Glutamatergic neuron (in vitro differentiated cells): ENCODE data around the gene RS1. TPM values are rescaled to one million over a fixed set of nuclear protein-coding genes. Genes with fewer than 3 reads are reported as not detected.

Experiments
- DNase-seq: peaks from one replicate; pipeline ENCODE4 v3.0.0; 2022
- H3K27ac Mint-ChIP-seq: one replicate; pipeline ENCODE4 v1.8.0; 2020; ENCODE audit warnings: mild to moderate bottlenecking, mixed read lengths, inconsistent platforms; ENCODE audit not compliant: unreplicated experiment
- H3K27me3 Mint-ChIP-seq: one replicate; pipeline ENCODE4 v1.8.0; 2020; ENCODE audit warnings: mild to moderate bottlenecking, moderate library complexity, mixed read lengths, inconsistent platforms; ENCODE audit not compliant: unreplicated experiment
- H3K36me3 Mint-ChIP-seq: one replicate; pipeline ENCODE4 v1.8.0; 2020; ENCODE audit warnings: mild to moderate bottlenecking, mixed read lengths, inconsistent platforms; ENCODE audit not compliant: unreplicated experiment
- H3K4me1 Mint-ChIP-seq: one replicate; pipeline ENCODE4 v1.8.0; 2020; ENCODE audit warnings: mild to moderate bottlenecking, low read depth, mixed read lengths, inconsistent platforms; ENCODE audit not compliant: unreplicated experiment
- H3K4me3 Mint-ChIP-seq: one replicate; pipeline ENCODE4 v1.8.0; 2020; ENCODE audit warnings: mild to moderate bottlenecking, mixed read lengths, inconsistent platforms; ENCODE audit not compliant: unreplicated experiment
- H3K9me3 Mint-ChIP-seq: one replicate; pipeline ENCODE4 v1.8.0; 2020; ENCODE audit warnings: mild to moderate bottlenecking, moderate library complexity, mixed read lengths, inconsistent platforms; ENCODE audit not compliant: unreplicated experiment
- CTCF ChIP-seq: fragments of 200-600 bp; sonication (generic); IDR thresholded peaks from one replicate; pipeline ENCODE4 v1.5.0; 2021; ENCODE audit not compliant: partially characterized antibody, unreplicated experiment
- total RNA-seq: library from RNA; stranded (reverse); fragmentation: NEBNext Ultra II Directional; extraction: Animal tissue kit (Norgen Biotek cat#: 25700); gene quantifications from one replicate; pipeline ENCODE4 v1.2.1, GENCODE V29; 2021; ENCODE audit not compliant: unreplicated experiment

The RS1 gene
- total RNA-seq, 1 donor from 2014 or later: not detected

GRCh38 chrX:18674417-18674787, 2.5 kb upstream of the RS1 start:
- peaks cover 10% of the 10 kb centered on the region for H3K9me3 Mint-ChIP-seq
- H3K36me3 Mint-ChIP-seq: no peaks in the 10 kb centered on the region
- peaks cover 5% of the 10 kb centered on the region for H3K4me1 Mint-ChIP-seq
- H3K4me3 Mint-ChIP-seq: peak overlapping the region; percentile 49
- H3K27ac Mint-ChIP-seq: no peak overlapping the region
- TF ChIP-seq CTCF: no peak
- peak; percentile 26 for DNase-seq
- H3K27me3 Mint-ChIP-seq: peaks cover 4% of the 10 kb centered on the region

DNA sequence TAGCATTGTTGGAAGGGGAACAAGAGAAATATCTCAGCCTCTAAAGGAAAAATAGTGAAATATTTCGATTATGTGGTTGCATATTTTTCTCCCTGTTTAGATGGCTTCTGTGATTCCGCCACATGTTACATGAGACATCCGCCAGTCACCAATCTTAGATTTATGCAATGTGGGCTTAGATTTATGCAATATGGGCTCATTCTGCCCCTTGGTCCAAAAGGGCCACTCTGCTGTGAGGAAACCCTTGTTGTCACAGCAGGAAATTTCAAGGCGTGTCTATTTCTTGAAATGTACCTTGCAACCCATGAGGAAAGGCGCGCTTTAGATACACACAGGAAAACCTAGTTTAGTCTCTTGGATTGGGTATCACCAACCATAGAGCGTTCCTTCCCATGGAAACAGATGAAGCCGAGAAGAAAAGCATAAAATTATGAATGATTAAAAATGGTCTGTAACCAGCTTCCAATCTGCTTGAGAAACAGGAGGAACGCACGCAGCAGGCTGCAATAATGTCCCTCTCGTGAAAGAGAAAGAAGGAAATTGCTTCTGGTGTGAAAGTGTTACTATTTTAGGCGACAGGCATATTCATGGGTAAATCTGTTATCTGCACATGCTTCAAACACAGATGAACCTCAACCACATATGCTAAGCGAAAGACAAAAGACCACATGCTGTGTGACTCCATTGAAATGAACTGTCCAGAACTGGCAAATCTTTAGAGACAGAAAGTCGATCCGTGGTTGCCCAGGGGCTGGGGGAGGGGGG, 3.7 kb downstream of the RS1 start:
- Mint-ChIP-seq H3K4me1 (peaks cover 14% of the 10 kb centered on the region), H3K27ac (peak overlapping the region; percentile 99), H3K4me3 (no peak overlapping the region), H3K9me3 (peaks cover 5% of the 10 kb centered on the region), H3K27me3 (peaks cover 5% of the 10 kb centered on the region), H3K36me3 (no peaks in the 10 kb centered on the region)
- no peak for TF ChIP-seq CTCF
- DNase-seq: peak; percentile 30

DNA sequence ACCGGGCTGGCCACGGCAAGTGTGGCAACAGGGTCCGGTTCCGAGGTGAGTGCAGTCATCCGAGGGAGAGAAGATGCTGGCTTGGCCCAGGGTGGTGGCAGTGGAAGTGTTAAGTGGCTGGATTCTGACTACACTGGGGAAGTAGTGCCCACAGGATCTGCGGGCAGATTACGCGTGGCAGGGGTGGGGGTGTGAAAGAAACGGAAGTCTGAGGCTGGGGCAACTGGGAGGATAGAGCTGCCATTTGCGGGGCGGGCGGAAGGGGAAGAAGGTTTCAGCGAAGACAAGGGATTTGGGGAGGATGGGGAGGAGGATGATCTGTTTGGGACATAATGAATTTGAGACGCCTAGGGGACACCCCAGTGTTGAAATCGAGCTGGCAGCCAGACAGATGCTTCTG, 5.3 kb downstream of the RS1 start:
- DNase-seq: no peak
- Mint-ChIP-seq H3K9me3 (peaks cover 5% of the 10 kb centered on the region), H3K4me3 (no peak overlapping the region), H3K27ac (peak overlapping the region; percentile 28), H3K4me1 (peaks cover 12% of the 10 kb centered on the region), H3K36me3 (no peaks in the 10 kb centered on the region), H3K27me3 (peaks cover 5% of the 10 kb centered on the region)
- no peak for TF ChIP-seq CTCF

DNA sequence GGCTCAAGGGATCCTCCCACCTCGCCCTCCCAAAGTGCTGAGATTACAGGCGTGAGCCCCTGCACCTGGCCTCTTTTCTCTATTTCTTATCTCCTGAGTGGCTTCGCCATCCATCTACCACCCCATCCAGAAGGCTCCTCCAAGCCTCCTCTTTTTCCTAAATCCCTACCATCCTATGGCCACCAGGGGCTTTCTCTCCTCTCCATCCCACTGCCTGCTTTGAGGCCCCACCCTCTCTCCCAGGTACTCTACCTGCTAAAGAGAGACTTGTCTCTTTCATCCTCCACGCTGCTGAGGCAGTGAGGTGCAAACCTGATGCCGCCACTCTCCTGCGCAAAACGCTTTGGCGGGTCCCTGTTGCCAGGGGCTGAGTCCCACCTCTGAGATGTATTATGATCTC, 7.0 kb downstream of the RS1 start:
- Mint-ChIP-seq H3K9me3 (peaks cover 5% of the 10 kb centered on the region), H3K4me3 (no peak overlapping the region), H3K36me3 (no peaks in the 10 kb centered on the region), H3K4me1 (peaks cover 12% of the 10 kb centered on the region), H3K27ac (no peak overlapping the region), H3K27me3 (peaks cover 5% of the 10 kb centered on the region)
- no peak for TF ChIP-seq CTCF
- no peak for DNase-seq

- peaks cover 2% of the 10 kb centered on the region for H3K27me3 Mint-ChIP-seq
- peaks cover 1% of the 10 kb centered on the region for H3K9me3 Mint-ChIP-seq
- no peak overlapping the region for H3K27ac Mint-ChIP-seq
- DNase-seq: no peak
- no peak overlapping the region for H3K4me3 Mint-ChIP-seq
- no peak for TF ChIP-seq CTCF
- no peaks in the 10 kb centered on the region for H3K4me1 Mint-ChIP-seq
- no peaks in the 10 kb centered on the region for H3K36me3 Mint-ChIP-seq
Measured at GRCh38 chrX:18661273-18661672, 10.6 kb downstream of the RS1 start.
